Peyer's patch (tissue), 4 donors: ENCODE measurements around the gene C1QTNF7.

Experiments
- POLR2A ChIP-seq, 2 donors: fragments of 450-650 bp; IDR thresholded peaks; one replicate each; pipeline ENCODE4 v1.5.1; 2017; ENCODE audit warnings: antibody characterized with exemption in 2 of 2, mild to moderate bottlenecking in 2 of 2, moderate library complexity in 2 of 2
- TF ChIP-seq, protein P1 (sequence below), 6 experiments: fragments of 450-650 bp in 4 of 6; fragments of 200-600 bp in 2 of 6; sonication (generic) in 1 of 6; IDR thresholded peaks; one replicate each; pipeline ENCODE4 v1.5.1; 2017 to 2019; ENCODE audit warnings: antibody characterized with exemption in 6 of 6, mild to moderate bottlenecking in 3 of 6, moderate library complexity in 1 of 6

DNA sequence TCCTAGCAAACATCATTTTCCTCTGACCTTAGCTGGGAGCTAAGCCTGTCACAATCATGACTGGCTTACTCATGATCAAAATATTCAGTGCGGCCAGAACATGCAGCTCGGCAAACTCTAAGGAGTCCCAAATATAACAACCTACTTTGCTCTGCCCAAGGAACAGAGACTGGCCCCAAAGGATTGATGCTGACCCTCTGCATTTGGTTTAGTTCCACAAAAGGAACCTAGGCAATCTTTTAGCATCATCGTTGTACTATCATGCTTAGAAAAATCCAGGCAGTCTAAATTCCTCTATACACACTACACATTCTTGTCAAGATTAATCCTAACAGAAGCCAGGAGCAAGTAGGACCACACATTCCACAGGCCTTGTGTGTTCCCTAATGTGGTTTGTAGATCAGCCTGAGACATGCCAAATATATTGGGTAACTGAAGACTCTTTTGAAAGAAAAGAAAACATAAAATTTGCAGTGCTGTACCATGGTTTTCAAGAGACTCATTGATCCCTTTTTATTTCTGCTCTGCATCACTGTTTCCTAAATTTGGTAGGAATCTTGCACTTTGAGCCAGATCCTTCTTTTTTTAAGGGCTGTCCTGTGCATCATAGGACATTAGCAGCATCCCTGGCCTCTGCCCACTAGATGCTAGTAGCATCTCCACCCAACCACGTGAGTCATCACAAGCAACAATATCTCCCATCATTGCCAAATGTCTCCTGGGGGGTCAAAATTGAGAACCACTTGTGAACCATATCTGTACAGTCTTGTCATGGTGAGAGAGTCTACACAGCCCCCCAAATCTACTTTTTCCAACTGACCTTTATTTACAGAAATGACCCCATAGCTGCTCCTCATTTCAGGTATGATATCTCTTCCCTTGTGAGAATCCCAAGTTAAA, 24.3 kb downstream of the C1QTNF7 start:
- TF ChIP-seq, protein P1, sequence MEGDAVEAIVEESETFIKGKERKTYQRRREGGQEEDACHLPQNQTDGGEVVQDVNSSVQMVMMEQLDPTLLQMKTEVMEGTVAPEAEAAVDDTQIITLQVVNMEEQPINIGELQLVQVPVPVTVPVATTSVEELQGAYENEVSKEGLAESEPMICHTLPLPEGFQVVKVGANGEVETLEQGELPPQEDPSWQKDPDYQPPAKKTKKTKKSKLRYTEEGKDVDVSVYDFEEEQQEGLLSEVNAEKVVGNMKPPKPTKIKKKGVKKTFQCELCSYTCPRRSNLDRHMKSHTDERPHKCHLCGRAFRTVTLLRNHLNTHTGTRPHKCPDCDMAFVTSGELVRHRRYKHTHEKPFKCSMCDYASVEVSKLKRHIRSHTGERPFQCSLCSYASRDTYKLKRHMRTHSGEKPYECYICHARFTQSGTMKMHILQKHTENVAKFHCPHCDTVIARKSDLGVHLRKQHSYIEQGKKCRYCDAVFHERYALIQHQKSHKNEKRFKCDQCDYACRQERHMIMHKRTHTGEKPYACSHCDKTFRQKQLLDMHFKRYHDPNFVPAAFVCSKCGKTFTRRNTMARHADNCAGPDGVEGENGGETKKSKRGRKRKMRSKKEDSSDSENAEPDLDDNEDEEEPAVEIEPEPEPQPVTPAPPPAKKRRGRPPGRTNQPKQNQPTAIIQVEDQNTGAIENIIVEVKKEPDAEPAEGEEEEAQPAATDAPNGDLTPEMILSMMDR (IDR thresholded peaks at IDR 0.05) = no peak
- no peak for TF ChIP-seq POLR2A (IDR thresholded peaks at IDR 0.05)
